ENCODE results near the gene TMEM239.

GRCh38 chr20:2812189-2812588 is 4.0 kb upstream of the TMEM239 start:
- TF ChIP-seq CTCF (IDR thresholded peaks at IDR 0.05; ENCODE audit: poor library complexity, severe bottlenecking) (no peak), RAD21 (conservative IDR thresholded peaks at IDR 0.05) (no peak), POLR2AphosphoS5 (IDR thresholded peaks at IDR 0.05) (no peak), EP300 (conservative IDR thresholded peaks at IDR 0.05; ENCODE audit: poor library complexity, severe bottlenecking) (no peak)

Measured in neural cell (in vitro differentiated cells).